ENCODE results near the gene VOPP1. TPM values are rescaled to one million over a fixed set of nuclear protein-coding genes. Genes with fewer than 3 reads are reported as not detected.
A peak's percentile ranks its signal among the peaks of the same experiment; 100 is the strongest.

The VOPP1 gene
- total and polyA plus RNA-seq, 2 of the 13 experiments (the other 11 are each of a cell fraction or from before 2014, with no cell fraction given) = 21.8 to 55.3 TPM

DNA sequence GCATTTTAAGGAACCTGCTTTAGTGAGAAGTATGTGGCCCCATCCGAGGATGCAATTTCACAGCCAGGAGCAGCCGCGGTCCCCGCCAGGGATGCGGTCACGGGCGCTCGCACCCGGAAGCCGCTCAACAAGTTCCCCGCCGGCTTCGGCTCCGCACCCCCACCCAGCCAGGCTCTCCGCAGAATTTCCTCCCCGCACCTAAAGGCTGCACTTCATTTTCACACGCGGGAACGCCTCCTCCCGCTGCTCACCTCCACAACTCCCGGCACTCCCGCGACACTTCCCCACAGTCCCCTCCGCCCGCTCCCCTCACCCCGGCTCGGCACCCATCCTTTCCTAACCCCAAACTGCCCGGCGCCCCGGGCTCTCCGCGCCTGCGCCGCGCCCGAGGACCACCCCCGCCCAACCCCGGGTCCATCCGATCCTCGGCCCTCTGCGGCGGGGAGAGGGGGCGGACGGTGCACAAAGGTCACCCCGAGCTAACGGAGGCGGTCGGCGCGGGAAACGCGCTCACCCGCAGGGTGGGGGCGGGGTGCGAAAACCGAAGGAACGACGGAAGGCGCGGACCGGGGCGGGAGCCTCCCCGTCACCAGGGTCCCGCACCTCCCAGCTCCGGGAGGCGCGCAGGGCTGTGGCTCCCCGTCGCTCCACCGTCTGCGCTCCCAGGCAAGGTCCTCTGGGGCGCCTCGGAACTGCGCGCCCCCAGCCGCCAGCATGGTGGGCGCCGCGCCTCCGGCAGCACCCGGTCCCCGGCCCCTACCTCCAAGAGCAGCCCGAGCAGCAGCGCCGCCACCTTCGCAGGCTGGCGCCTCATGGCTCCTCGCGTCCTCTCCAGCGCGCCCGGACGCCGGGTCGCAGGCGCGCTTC lies 558 bp downstream of the VOPP1 start (continued):
- no peak for TF ChIP-seq ZNF550 (CRISPR knock-in tag; IDR thresholded peaks at IDR 0.05; ENCODE audit: borderline replicate concordance)
- peak; percentile 59 for TF ChIP-seq SAP130 (CRISPR knock-in tag; IDR thresholded peaks at IDR 0.05; ENCODE audit: low read depth)
- peak; percentile 20 to 46; a peak in 1 of 4 replicates for TF ChIP-seq POLR2A (IDR thresholded peaks at IDR 0.05; ENCODE audit: insufficient read depth in 1 of 2, low read depth in 2 of 2, low read length in 2 of 2)
- TF ChIP-seq ZNF44 (CRISPR knock-in tag; IDR thresholded peaks at IDR 0.05) = no peak
- TF ChIP-seq SRF (IDR thresholded peaks at IDR 0.05; ENCODE audit: low read depth, low read length) = no peak
- TF ChIP-seq ZMAT3 (CRISPR knock-in tag; conservative IDR thresholded peaks at IDR 0.05) = no peak; the same call in 1 of the 2 replicates
- TF ChIP-seq, protein P1, sequence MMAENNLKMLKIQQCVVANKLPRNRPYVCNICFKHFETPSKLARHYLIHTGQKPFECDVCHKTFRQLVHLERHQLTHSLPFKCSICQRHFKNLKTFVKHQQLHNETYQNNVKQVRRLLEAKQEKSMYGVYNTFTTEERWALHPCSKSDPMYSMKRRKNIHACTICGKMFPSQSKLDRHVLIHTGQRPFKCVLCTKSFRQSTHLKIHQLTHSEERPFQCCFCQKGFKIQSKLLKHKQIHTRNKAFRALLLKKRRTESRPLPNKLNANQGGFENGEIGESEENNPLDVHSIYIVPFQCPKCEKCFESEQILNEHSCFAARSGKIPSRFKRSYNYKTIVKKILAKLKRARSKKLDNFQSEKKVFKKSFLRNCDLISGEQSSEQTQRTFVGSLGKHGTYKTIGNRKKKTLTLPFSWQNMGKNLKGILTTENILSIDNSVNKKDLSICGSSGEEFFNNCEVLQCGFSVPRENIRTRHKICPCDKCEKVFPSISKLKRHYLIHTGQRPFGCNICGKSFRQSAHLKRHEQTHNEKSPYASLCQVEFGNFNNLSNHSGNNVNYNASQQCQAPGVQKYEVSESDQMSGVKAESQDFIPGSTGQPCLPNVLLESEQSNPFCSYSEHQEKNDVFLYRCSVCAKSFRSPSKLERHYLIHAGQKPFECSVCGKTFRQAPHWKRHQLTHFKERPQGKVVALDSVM (CRISPR knock-in tag; IDR thresholded peaks at IDR 0.05) = 0 out of 2 replicates have a peak, but pooled peaks have one; percentile 27
- TF ChIP-seq JUN (CRISPR knock-in tag; IDR thresholded peaks at IDR 0.05) = no peak
- TF ChIP-seq YEATS4 (CRISPR knock-in tag; IDR thresholded peaks at IDR 0.05; ENCODE audit: borderline replicate concordance) = peak; percentile 81; the same call in 1 of the 2 replicates
- TF ChIP-seq, protein P2, sequence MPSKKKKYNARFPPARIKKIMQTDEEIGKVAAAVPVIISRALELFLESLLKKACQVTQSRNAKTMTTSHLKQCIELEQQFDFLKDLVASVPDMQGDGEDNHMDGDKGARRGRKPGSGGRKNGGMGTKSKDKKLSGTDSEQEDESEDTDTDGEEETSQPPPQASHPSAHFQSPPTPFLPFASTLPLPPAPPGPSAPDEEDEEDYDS (CRISPR knock-in tag; IDR thresholded peaks at IDR 0.05) = no peak
- TF ChIP-seq NONO (IDR thresholded peaks at IDR 0.05) = no peak
- peak; percentile 78 for TF ChIP-seq NONO (CRISPR knock-in tag; conservative IDR thresholded peaks at IDR 0.05)
- TF ChIP-seq, protein P3, sequence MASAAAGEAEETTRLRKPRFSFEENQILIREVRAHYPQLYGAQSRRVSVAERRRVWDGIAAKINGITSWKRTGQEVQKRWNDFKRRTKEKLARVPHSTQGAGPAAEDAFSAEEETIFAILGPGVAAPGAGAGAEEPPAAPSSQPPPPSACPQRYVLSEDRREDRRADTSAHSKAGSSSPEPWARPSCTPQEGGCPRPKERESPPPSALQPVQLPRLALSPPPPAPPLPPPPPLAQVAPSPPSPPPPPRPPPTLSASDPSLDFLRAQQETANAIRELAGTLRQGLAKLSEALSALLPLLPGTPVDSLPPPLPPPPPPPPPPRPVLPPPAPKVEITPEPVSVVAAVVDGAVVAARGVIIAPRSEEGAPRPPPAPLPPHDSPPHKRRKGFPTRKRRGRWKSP (CRISPR knock-in tag; IDR thresholded peaks at IDR 0.05) = peak; percentile 76
- no peak for TF ChIP-seq EHMT2 (IDR thresholded peaks at IDR 0.05; ENCODE audit: borderline replicate concordance, low read depth, low read length)
- no peak for TF ChIP-seq SNAPC2 (CRISPR knock-in tag; IDR thresholded peaks at IDR 0.05)
- TF ChIP-seq ZNF674 (CRISPR knock-in tag; IDR thresholded peaks at IDR 0.05; ENCODE audit: low read depth) = no peak
- no peak for TF ChIP-seq ZNF329 (CRISPR knock-in tag; IDR thresholded peaks at IDR 0.05; ENCODE audit: low read depth)
- no peak for TF ChIP-seq PHB2 (IDR thresholded peaks at IDR 0.05; ENCODE audit: partially characterized antibody)
- TF ChIP-seq, protein P4, sequence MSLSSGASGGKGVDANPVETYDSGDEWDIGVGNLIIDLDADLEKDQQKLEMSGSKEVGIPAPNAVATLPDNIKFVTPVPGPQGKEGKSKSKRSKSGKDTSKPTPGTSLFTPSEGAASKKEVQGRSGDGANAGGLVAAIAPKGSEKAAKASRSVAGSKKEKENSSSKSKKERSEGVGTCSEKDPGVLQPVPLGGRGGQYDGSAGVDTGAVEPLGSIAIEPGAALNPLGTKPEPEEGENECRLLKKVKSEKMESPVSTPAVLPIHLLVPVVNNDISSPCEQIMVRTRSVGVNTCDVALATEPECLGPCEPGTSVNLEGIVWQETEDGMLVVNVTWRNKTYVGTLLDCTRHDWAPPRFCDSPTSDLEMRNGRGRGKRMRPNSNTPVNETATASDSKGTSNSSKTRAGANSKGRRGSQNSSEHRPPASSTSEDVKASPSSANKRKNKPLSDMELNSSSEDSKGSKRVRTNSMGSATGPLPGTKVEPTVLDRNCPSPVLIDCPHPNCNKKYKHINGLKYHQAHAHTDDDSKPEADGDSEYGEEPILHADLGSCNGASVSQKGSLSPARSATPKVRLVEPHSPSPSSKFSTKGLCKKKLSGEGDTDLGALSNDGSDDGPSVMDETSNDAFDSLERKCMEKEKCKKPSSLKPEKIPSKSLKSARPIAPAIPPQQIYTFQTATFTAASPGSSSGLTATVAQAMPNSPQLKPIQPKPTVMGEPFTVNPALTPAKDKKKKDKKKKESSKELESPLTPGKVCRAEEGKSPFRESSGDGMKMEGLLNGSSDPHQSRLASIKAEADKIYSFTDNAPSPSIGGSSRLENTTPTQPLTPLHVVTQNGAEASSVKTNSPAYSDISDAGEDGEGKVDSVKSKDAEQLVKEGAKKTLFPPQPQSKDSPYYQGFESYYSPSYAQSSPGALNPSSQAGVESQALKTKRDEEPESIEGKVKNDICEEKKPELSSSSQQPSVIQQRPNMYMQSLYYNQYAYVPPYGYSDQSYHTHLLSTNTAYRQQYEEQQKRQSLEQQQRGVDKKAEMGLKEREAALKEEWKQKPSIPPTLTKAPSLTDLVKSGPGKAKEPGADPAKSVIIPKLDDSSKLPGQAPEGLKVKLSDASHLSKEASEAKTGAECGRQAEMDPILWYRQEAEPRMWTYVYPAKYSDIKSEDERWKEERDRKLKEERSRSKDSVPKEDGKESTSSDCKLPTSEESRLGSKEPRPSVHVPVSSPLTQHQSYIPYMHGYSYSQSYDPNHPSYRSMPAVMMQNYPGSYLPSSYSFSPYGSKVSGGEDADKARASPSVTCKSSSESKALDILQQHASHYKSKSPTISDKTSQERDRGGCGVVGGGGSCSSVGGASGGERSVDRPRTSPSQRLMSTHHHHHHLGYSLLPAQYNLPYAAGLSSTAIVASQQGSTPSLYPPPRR (CRISPR knock-in tag; IDR thresholded peaks at IDR 0.05; ENCODE audit: borderline replicate concordance) = peak; percentile 65; the same call in 1 of the 2 replicates
- TF ChIP-seq DPF2 (CRISPR knock-in tag; IDR thresholded peaks at IDR 0.05; ENCODE audit: borderline replicate concordance, low read depth) = 0 out of 2 replicates have a peak, but pooled peaks have one; percentile 31

Measured in HepG2 (cell line).